ENCODE measurements around the gene HSD17B10.

HSD17B10 gene

GRCh38 chrX:53430231-53430630 is 3.9 kb downstream of the HSD17B10 start:
- TF ChIP-seq CTCF (IDR thresholded peaks at IDR 0.05): no peak

- no peak for TF ChIP-seq CTCF (IDR thresholded peaks at IDR 0.05)
These were observed 4.4 kb downstream of the HSD17B10 start for GRCh38 chrX:53429755-53430154.

- no peak for TF ChIP-seq CTCF (IDR thresholded peaks at IDR 0.05)
These were observed 11.3 kb downstream of the HSD17B10 start, which contains the start of gene RIBC1 for GRCh38 chrX:53422861-53423306. Gene RIBC1, plus strand, starts transcription at chrX:53422873. Its CDS starts 3,404 bp downstream, at chrX:53426277.

GRCh38 chrX:53422086-53422860 is 11.9 kb downstream of the HSD17B10 start, which contains the start of gene SMC1A:
Gene SMC1A, minus strand, starts transcription at chrX:53422654. Its CDS starts 54 bp downstream, at chrX:53422600.
- TF ChIP-seq CTCF (IDR thresholded peaks at IDR 0.05): no peak

GRCh38 chrX:53421772-53422085 is 12.4 kb downstream of the HSD17B10 start:
- TF ChIP-seq CTCF (IDR thresholded peaks at IDR 0.05): no peak

GRCh38 chrX:53421125-53421524 is 13.0 kb downstream of the HSD17B10 start:
- TF ChIP-seq CTCF (IDR thresholded peaks at IDR 0.05): no peak

- TF ChIP-seq CTCF (IDR thresholded peaks at IDR 0.05): no peak
These were observed 21.7 kb downstream of the HSD17B10 start for GRCh38 chrX:53412446-53412845.

Measured in LNCAP (cell line).